Cardiac septum (tissue), 1 donor: ENCODE results near the gene CRABP2. TPM values are rescaled to one million over a fixed set of nuclear protein-coding genes. Genes with fewer than 3 reads are reported as not detected.

Experiments
- DNase-seq: peaks from one replicate; pipeline ENCODE4 v3.0.0-alpha.2; 2020; ENCODE audit warnings: low spot score
- intact Hi-C: fragments of 100-400 bp; cut with DNase I; formaldehyde crosslinking; loops from one replicate; pipeline ENCODE4 v1.14.0; 2022
- total RNA-seq: library from RNA; stranded (reverse); fragmentation: NEBNext Ultra II Directional; extraction: Animal tissue kit (Norgen Biotek cat#: 25700); gene quantifications from one replicate; pipeline ENCODE4 v1.2.1, GENCODE V29; 2021
- donor health status: DM: no; HTN: no; CAD: no.

CRABP2 gene
- total RNA-seq, 1 donor from 2014 or later, result 3.7 TPM

DNA sequence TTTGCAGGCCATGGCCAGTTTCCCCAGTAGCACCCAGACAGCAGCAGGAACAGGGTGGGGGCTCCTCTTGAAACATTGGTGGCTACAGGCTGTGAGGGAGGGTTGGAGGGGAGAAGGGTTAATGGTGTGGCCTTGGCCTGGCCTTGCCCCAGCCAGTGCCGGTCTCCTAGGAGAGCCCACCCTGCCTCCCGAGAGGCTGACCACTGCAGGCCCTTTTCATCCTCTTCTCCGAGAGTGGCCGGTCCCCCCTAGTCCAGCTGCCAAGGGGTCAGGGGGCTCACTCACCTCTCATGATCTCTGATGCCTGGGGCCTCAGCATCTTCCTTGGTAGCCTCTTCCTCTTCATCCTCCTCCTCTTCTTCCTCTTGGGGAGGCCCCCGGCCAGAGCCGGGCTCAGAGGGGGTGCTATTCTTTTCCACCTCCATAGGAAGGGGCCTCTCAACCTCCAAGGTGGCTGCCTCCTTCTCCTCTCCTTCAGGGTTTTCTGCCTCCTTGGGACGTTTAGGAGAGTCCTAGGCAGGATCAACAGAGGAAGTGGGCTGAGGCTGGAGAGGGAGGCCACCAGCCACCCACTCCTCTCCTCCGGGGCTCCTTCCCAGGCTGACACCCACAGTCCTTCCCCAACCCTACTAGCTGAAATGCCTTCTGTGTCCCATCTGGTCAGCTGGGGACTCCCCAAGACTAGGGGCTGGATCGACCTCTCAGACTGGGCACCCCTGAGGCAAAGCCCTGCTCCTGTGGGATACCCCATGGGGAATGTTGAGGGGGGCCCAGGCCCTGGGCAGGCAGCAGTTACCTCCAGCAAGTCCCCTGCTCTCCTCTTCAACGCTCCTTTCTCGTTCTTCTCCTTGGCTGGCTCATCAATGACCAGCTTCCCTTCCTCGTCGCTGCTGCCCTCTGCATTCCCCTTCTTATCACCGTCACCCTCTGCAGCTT is 38.3 kb upstream of the CRABP2 start:
- intact Hi-C loops, result no loop called here
- DNase-seq, result no peak

DNA sequence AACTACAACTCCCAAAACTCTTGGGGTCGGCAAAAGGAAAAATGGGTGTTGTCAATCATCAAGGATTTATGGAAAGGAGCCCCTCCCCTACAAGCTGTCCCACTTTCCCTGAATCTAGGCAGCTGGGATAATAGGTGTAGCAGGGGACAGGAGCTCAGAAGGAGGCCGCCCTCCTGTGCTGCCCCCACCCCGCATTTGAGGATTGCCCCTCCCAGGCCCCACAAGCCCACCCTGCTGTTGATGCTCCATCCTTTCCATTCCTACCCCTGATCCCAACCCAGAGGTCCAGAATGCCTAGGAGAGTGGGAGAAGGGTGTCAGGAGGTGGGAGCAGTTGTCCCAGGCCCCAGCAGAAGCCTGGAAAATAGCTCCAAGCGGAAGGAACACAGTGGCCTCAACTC is 37.4 kb upstream of the CRABP2 start:
- no peak for DNase-seq
- intact Hi-C loops, result no loop called here

DNA sequence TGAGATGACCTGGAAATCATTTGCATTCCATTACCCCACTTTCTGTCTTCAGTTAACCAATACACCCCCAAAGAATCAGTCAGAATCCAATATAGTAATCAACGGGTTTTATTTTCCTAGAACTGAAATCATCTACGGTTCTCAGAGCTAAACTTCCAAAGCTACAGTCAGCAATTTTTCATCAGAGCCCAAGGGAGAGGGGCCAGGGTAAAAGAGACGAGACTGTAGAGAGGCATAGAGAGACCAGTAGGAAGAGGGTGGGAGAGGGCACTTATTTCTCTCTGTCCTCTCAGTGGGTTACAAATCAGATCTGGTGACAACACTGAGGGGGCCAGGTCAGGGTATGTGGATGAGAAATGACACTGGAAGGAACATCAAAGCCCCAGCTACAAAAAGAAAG is 36.6 kb upstream of the CRABP2 start:
- intact Hi-C loops, result no loop called here
- DNase-seq, result no peak

DNA sequence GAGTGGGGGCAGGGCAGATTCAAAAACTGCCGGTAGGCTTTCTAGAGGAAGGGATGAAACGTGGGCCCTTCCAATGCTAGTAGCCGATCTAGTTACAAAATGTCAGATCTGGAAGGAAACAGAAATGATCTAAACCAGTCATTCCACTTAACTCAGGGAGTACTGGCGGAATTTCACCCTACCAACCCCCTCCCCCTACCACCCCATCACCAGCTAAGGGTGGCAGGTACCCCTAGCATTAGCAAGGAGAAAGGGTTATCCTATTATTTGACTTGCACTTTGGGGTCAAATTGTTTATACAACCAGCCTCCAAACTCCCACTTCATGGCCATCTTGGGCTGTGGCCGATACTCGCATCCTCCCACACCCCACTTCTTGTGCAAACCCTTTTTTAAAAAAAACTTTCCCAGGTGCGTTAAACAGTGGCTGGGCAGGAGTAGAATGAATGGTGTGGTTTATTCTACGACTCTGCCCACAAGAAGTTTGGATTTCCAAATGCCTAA is 36.1 kb upstream of the CRABP2 start:
- intact Hi-C loops, result loop anchor here (1.0 kb wide), 1 partner anchor 26 kb away; the partner anchor contains the start of gene PRCC
- DNase-seq, result no peak

DNA sequence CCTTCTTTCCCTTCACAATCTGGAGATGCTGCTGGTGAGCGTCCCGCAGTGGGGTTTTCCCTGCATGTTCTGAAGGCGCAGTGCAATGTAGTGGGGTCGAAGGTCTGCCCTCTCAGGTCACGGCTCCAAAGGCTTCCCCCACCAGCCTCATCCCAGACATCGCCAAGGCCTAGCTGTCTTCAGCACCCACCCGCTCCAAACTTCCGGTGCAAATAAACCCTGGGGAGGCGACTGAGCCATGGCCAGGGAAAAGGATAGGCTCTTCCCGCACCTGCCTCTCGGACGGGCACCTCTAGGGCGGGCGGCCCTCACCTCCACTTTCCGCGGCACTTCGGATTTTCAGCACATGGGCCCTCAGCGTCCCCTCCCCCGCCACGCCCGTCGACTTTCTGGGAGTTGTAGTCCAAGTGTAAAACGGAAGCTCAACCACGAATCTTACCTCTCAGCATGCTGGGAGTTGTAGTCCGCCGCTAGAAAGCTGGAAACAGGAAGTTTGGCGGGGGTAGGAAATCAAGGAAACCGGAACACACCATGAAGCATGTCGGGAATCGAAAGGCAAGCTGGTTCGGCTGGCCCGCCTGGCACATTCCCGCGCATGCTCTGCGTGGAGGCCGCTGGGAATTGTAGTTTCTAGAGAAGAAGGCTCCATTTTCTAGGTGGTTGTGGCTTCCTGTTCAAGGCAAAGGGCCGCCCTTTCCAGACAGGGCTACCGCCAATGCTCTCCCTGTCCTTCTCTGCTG is 35.5 kb upstream of the CRABP2 start, which contains the start of gene MRPL24:
Gene MRPL24, minus strand, starts transcription at position 348 of the 740 bp plus-strand sequence. CDS start 2,384 bp downstream, outside the sequence.
- intact Hi-C loops, result loop anchor here (1.0 kb wide), 1 partner anchor 26 kb away; the partner anchor contains the start of gene PRCC
- DNase-seq, result peak; percentile 99

DNA sequence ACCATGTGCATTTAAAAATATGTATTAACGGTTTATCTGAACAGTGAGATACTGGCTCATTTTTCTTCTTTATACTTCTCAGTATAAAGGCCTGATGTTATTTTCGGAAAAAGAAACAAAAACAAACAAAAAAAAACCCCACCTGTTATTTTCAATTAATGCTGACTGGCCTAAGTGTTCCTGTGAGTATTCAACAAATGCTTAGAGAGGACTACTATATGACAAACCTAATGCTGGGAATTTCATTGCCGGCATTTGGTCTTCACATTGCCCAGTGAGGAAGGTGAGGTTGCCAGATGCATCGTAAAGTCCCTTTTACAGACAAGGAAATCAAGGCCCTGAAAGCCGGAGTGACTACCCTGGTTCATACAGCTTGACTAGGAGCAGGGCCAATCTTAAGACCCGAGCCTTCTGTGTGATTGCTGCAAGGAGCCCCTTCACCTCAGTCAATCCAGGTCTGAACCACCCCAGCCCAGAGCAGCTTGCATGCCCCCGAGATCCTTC is 34.9 kb upstream of the CRABP2 start:
- intact Hi-C loops, result no loop called here
- DNase-seq, result no peak

DNA sequence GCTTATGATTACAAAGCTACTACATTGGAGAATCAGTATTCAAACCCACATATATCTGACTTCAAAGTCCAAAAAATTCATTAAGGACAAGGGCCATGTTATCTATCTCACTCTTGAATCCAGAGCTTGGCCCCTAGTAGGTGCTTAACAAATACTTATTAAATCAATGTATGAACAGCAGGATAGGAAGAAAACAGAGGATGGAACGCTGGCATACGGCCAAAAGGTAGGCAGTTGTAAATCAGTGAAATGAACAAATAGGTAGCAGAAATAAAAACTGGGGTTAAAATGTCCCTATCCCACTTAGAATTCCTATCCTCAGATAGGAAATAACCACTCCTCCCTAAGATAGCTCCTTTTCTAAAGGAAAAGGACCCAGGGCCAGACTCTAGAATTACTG is 33.5 kb upstream of the CRABP2 start:
- intact Hi-C loops, result no loop called here

DNA sequence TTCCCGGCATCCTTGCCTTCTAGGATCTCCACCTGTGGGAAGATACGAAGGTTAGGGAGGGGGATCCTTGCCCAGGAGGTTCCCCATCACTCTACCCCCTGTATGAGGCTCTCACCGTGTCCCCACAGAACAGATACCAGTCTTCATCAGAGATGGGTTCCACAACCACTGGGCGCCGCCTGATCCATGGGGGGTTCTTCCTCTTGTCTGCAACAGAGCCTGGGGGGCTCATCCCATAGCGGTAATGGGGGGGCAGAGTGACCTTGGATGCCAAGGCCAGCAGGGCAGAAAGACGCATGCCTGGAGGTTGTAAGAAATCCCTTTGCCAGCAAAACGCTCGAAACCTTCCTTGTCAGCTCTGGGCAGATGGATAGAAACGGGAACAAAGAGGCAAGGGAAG is 33.0 kb upstream of the CRABP2 start:
- no peak for DNase-seq
- intact Hi-C loops, result no loop called here

More for the DNA sequence above, 33.5 kb upstream of the CRABP2 start:
- DNase-seq, result no peak

DNA sequence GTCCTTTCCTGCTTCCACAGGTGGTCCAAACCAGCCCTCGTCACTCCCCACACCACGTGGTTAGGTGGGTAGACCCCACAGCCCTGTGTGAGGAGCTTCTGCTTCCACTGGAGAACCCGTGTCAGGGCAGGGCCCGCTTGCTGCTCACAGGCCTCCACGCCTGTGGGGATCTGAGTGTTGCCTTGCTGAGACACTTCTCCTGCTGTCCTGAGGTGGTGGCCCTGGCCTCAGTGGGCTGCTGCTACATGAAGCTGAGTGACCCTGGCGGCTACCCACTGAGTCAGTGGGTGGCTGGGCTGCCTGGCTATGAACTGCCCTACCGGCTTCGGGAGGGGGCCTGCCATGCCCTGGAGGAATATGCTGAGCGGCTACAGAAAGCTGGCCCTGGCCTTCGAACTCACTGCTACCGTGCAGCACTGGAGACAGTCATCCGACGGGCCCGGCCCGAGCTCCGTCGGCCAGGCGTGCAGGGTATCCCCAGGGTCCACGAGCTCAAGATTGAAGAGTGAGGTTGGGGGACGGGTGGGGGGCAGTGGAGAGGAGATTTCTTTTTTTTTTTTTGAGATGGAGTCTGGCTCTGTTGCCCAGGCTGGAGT is 28.7 kb upstream of the CRABP2 start:
- intact Hi-C loops, result no loop called here
- no peak for DNase-seq

DNA sequence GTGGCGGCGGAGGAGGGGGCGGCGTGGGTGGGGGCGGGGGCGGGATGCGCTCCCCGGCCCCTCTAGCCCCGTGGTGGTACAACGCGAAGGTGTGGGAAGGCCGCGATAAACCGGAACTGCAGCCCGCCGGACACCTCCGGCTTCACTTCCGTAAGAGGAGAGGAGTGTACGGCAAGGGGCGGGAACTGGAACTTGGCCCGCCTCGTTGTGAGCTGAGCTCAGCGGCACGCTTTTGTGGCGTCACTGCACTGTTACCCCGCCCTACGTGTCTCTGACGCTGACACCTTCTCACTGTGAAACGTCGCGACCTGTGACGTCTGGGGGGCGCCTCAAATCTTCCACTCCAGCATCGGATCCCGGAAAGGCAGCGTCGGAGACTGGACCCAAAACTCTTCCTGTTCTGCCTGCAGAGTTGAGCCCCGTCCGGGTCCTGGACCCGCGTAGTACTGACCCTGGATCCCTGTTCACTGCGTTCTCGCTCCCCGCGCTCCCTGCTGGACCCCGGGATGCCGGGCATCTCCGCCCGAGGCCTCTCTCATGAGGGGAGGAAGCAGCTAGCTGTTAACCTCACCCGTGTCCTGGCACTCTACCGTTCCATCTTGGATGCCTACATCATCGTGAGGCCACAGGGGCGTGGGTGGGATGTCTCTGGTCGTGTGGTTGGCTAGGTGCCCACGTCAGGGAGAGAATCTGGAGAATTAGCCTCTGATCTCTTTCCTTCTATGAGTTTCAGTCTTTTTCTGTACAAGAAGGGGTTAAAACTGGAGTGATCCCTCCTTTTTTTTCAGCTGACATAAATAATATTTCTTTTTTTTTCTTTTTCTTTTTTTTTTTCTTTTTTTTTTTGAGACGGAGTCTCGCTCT is 23.4 kb upstream of the CRABP2 start, which contains the start of gene ISG20L2:
Gene ISG20L2, minus strand, starts transcription at position 168 of the 864 bp plus-strand sequence. CDS start 1,114 bp downstream, outside the sequence.
- DNase-seq, result peak; percentile 98
- intact Hi-C loops, result loop anchor here (1.0 to 5.0 kb wide), 5 partner anchors 38 to 163 kb away; partner anchors contain the start of genes INSRR, PEAR1 and PRCC

DNA sequence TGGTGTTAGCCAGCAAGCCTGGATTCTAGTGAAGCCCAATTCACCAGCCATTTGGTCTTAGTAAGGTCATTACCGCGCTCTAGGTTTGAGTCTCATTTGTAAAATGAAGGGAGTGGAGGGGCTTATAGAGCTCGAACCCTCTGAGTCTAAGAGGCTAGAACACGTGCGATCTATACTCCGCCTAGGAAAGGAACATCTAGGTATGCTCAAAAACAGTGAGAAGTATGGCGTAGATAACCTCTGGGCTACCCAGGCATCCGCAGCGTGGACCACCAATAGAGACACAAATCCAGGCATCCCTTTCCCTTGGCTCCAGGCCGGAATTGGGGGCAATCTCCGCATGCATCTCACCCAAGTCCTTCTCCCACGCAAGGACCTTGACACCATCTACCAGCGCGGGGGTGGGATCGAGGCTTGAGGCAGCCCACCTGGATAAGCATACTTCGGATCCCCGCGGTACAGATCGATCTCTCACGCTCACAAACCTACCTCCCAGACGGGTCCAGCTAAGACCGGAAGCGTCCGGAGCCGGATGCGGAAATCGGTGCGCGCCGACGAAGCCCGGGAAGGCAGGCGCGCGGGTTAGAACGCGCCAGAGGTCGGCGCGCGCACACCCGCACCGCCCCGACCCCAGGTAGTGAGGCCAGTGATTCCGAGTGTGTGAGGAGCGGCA is 22.7 kb upstream of the CRABP2 start, which contains the start of gene METTL25B:
Gene METTL25B, plus strand, starts transcription at position 544 of the 673 bp plus-strand sequence. CDS start 636 bp downstream, outside the sequence.
- peak; percentile 91 for DNase-seq
- intact Hi-C loops, result loop anchor here (1.0 to 5.0 kb wide), 5 partner anchors 39 to 164 kb away; partner anchors contain the start of genes INSRR, PEAR1 and PRCC

DNA sequence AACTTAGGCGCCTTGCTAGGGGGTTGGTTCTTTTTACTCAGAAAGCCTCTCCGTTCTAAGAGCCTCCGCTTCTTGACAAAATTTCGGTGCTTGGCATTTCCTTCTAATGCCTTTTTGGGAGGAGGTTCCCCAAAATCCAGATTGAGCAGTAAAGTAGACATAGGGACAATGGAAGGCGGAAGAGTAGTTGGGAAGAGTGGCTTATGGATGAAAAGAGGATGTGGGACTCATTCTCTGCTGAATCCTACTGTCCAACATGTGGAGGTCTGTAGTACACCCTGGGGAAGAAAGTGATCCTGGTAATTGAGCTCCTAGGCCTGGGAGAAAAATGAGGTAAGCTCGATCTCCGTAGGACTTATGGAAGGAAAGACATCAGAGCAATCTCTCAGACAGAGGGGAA is 22.1 kb upstream of the CRABP2 start:
- DNase-seq, result no peak
- intact Hi-C loops, result loop anchor here (5.0 kb wide), 4 partner anchors 40 to 165 kb away; partner anchors contain the start of genes INSRR, PEAR1 and PRCC

DNA sequence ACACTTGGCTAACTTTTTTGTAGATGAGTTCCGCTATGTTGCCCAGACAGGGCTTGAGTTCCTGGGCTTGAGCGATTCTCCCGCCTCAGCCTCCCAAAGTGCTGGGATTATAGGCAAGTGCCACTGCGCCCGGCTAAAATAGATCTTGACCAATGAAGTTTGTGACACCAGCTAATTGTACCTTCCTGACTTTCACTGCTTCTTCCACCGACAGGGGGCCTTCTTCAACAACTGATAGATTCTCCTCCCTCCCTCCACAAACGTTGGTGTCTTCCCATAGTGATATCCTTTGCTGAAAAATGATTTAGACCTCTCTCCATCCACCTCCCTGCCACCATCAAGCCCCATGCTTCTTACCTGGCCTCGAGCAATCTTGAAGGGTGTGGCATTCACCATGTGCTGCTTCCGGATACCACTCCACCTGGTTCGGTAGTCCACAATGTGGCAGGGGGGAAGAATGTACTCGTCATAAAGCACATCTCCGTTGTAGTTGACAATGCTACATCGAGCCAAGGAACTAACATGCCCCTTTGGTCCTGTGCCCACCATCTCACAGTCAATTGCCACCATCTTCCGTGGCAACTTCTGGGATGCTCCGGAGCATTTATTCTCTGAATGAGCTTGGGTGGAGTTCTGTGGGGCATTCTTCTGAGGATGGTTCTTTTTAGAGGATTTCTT is 21.3 kb upstream of the CRABP2 start:
- no peak for DNase-seq
- intact Hi-C loops, result loop anchor here (1.0 to 5.0 kb wide), 5 partner anchors 37 to 166 kb away; partner anchors contain the start of genes INSRR, PEAR1 and PRCC

DNA sequence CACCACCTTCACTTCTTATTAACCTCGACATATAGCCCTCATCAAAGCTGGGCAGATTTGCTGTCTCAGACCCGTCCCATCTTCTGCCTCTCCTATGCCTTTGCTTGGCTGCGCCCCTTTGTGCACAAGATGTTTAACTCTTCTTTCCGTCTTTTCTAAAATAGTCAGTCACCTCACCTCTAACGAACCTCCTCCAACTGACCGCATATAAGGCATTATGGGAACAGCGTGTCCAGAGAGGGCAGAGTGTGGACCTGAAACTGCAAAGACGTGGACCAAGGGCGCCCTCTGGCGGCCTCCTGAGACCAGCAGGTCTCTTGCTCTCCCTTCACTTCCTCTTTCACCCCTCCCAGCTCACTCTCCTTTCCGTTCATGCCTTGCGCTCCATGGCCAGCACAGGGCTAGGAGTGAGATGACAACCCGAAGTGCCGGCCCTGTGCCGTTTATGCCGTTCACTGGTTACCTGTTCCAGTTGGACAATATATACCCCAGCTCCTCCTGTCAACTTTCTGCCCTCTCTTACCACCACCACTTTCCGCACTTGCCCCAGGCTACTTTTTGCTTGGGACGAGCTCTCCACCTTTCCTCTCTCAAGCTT is 20.4 kb upstream of the CRABP2 start:
- peak; percentile 92 for DNase-seq
- intact Hi-C loops, result loop anchor here (1.0 to 5.0 kb wide), 5 partner anchors 36 to 167 kb away; partner anchors contain the start of genes INSRR, PEAR1 and PRCC

DNA sequence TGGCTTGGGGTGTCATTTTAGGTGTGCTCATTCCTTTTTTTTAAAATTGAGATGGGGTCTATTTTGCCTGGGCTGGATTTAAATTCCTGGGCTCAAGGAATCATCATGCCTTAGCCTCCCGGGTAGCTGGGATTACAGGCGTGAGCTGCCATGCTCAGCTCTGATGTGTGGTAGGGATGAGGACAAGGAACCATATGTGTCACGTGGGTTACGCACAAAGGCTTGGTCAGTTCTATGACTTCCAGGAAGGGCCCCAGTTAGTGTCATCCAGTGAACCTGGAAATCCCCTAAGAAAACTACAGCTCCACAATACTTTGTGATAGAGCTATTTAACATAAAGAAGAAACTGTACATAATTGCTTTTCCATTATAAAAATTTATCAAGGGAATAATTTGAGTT is 16.2 kb upstream of the CRABP2 start:
- no peak for DNase-seq
- intact Hi-C loops, result no loop called here

DNA sequence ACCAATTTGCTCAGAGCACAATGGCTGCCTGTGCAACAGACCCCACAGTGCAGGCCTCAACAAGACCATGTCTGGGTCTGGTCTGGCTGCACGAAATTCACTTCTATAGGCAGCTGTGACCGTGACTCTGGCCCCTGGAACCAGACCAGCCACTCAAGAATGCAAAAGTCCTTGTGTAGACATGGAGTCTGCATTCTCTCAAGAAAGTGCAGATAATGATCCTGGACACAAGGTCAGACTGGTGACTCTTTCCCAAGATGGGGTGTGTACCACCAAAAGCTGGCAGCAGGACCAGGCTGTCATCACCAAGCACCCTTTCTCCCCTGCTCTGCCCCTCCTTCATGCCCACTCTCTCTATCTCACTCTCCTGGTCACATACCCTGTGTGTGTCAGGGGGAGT is 15.7 kb upstream of the CRABP2 start:
- intact Hi-C loops, result no loop called here
- DNase-seq, result no peak
